ENCODE data around the gene FGF14.

The FGF14 gene

GRCh38 chr13:101858860-101859259 is 543.0 kb downstream of the FGF14 start:
- no peak overlapping the region for H3K9ac ChIP-seq (ENCODE audit: low read depth, low read length, poor library complexity)
- H3K79me1 ChIP-seq (ENCODE audit: low read depth, low read length): no peaks in the 10 kb centered on the region
- no peaks in the 10 kb centered on the region for H3K27me3 ChIP-seq (ENCODE audit: control insufficient read depth in 3 of 3, insufficient read depth in 3 of 3, low read depth in 1 of 3, low read length in 3 of 3)
- no peak overlapping the region for H2AFZ ChIP-seq (ENCODE audit: low read length)
- H3K4ac ChIP-seq (ENCODE audit: low read length): no peak overlapping the region
- H3K4me2 ChIP-seq (ENCODE audit: insufficient read depth, low read length, poor library complexity, severe bottlenecking): no peak overlapping the region
- no peak overlapping the region for H3K27ac ChIP-seq (replicated peaks; ENCODE audit: low read length)
- H2AK5ac ChIP-seq (ENCODE audit: low read depth, low read length): no peak overlapping the region
- no peaks in the 10 kb centered on the region for H3K9me3 ChIP-seq (replicated peaks in 1 of 2; ENCODE audit: control insufficient read depth in 2 of 2, insufficient read depth in 1 of 2, low read depth in 1 of 2, low read length in 2 of 2)
- H2BK12ac ChIP-seq (ENCODE audit: low read length): no peak overlapping the region
- no peak overlapping the region for H3K4me3 ChIP-seq (ENCODE audit: low read length in 2 of 2)
- H2BK120ac ChIP-seq (ENCODE audit: low read depth, low read length): no peak overlapping the region
- no peaks in the 10 kb centered on the region for H3K4me1 ChIP-seq (ENCODE audit: control insufficient read depth in 2 of 2, insufficient read depth in 1 of 2, low read depth in 1 of 2, low read length in 2 of 2)
- H3K14ac ChIP-seq (ENCODE audit: low read length): no peak overlapping the region
- H3K18ac ChIP-seq (ENCODE audit: low read length): no peak overlapping the region
- WGBS, 2 donors (ENCODE audit: extremely low coverage in 2 of 2, insufficient read length in 2 of 2, insufficient replicate concordance in 1 of 2): no CpG with 5 or more reads among the region's 5 CpGs
- no peaks in the 10 kb centered on the region for H3K36me3 ChIP-seq (replicated peaks in 1 of 2; ENCODE audit: control insufficient read depth in 2 of 2, insufficient read depth in 2 of 2, low read length in 2 of 2)
- DNase-seq (ENCODE audit: low spot score): no peak
- no peak overlapping the region for H2BK15ac ChIP-seq (ENCODE audit: low read length)
- H4K91ac ChIP-seq (ENCODE audit: low read depth, low read length, poor library complexity): no peak overlapping the region
- H4K8ac ChIP-seq (ENCODE audit: low read depth, low read length): no peak overlapping the region
- no peak overlapping the region for H3K23ac ChIP-seq (ENCODE audit: low read depth, low read length, poor library complexity)
- no peak overlapping the region for H2BK5ac ChIP-seq (ENCODE audit: low read length)

- Histone ChIP-seq H2BK15ac (ENCODE audit: low read length) (no peak overlapping the region), H3K27ac (replicated peaks; ENCODE audit: low read length) (no peak overlapping the region), H3K79me1 (ENCODE audit: low read depth, low read length) (no peaks in the 10 kb centered on the region), H2BK5ac (ENCODE audit: low read length) (no peak overlapping the region), H3K4me2 (ENCODE audit: insufficient read depth, low read length, poor library complexity, severe bottlenecking) (no peak overlapping the region), H2BK120ac (ENCODE audit: low read depth, low read length) (no peak overlapping the region), H3K4ac (ENCODE audit: low read length) (no peak overlapping the region), H3K14ac (ENCODE audit: low read length) (no peak overlapping the region), H4K91ac (ENCODE audit: low read depth, low read length, poor library complexity) (no peak overlapping the region), H2AFZ (ENCODE audit: low read length) (no peak overlapping the region), H3K23ac (ENCODE audit: low read depth, low read length, poor library complexity) (no peak overlapping the region), H3K4me1 (ENCODE audit: control insufficient read depth in 2 of 2, insufficient read depth in 1 of 2, low read depth in 1 of 2, low read length in 2 of 2) (peaks cover 2 to 6% of the 10 kb centered on the region in 2 donors), H3K36me3 (replicated peaks in 1 of 2; ENCODE audit: control insufficient read depth in 2 of 2, insufficient read depth in 2 of 2, low read length in 2 of 2) (no peaks in the 10 kb centered on the region), H3K9ac (ENCODE audit: low read depth, low read length, poor library complexity) (no peak overlapping the region), H3K18ac (ENCODE audit: low read length) (no peak overlapping the region), H3K4me3 (ENCODE audit: low read length in 2 of 2) (no peak overlapping the region), H4K8ac (ENCODE audit: low read depth, low read length) (no peak overlapping the region), H2AK5ac (ENCODE audit: low read depth, low read length) (no peak overlapping the region), H3K27me3 (ENCODE audit: control insufficient read depth in 3 of 3, insufficient read depth in 3 of 3, low read depth in 1 of 3, low read length in 3 of 3) (no peaks in the 10 kb centered on the region), H3K9me3 (replicated peaks in 1 of 2; ENCODE audit: control insufficient read depth in 2 of 2, insufficient read depth in 1 of 2, low read depth in 1 of 2, low read length in 2 of 2) (no peaks in the 10 kb centered on the region), H2BK12ac (ENCODE audit: low read length) (no peak overlapping the region)
- no peak for DNase-seq (ENCODE audit: low spot score)
- no CpG with 5 or more reads among the region's 4 CpGs for WGBS, 2 donors (ENCODE audit: extremely low coverage in 2 of 2, insufficient read length in 2 of 2, insufficient replicate concordance in 1 of 2)
These were observed 555.1 kb downstream of the FGF14 start for GRCh38 chr13:101846701-101847100.

GRCh38 chr13:101846249-101846648 is 555.6 kb downstream of the FGF14 start:
- H2BK120ac ChIP-seq (ENCODE audit: low read depth, low read length): no peak overlapping the region
- no peak overlapping the region for H2AFZ ChIP-seq (ENCODE audit: low read length)
- no peak overlapping the region for H3K4me3 ChIP-seq (ENCODE audit: low read length in 2 of 2)
- no peak overlapping the region for H3K23ac ChIP-seq (ENCODE audit: low read depth, low read length, poor library complexity)
- no peak overlapping the region for H3K4me2 ChIP-seq (ENCODE audit: insufficient read depth, low read length, poor library complexity, severe bottlenecking)
- no peak overlapping the region for H2BK12ac ChIP-seq (ENCODE audit: low read length)
- no peaks in the 10 kb centered on the region for H3K9me3 ChIP-seq (replicated peaks in 1 of 2; ENCODE audit: control insufficient read depth in 2 of 2, insufficient read depth in 1 of 2, low read depth in 1 of 2, low read length in 2 of 2)
- no peak for DNase-seq (ENCODE audit: low spot score)
- no peak overlapping the region for H3K27ac ChIP-seq (replicated peaks; ENCODE audit: low read length)
- H3K9ac ChIP-seq (ENCODE audit: low read depth, low read length, poor library complexity): no peak overlapping the region
- H3K14ac ChIP-seq (ENCODE audit: low read length): no peak overlapping the region
- H2BK15ac ChIP-seq (ENCODE audit: low read length): no peak overlapping the region
- no peak overlapping the region for H2AK5ac ChIP-seq (ENCODE audit: low read depth, low read length)
- H4K91ac ChIP-seq (ENCODE audit: low read depth, low read length, poor library complexity): no peak overlapping the region
- H3K36me3 ChIP-seq (replicated peaks in 1 of 2; ENCODE audit: control insufficient read depth in 2 of 2, insufficient read depth in 2 of 2, low read length in 2 of 2): no peaks in the 10 kb centered on the region
- H2BK5ac ChIP-seq (ENCODE audit: low read length): no peak overlapping the region
- no peak overlapping the region for H3K4ac ChIP-seq (ENCODE audit: low read length)
- H3K79me1 ChIP-seq (ENCODE audit: low read depth, low read length): no peaks in the 10 kb centered on the region
- H3K27me3 ChIP-seq (ENCODE audit: control insufficient read depth in 3 of 3, insufficient read depth in 3 of 3, low read depth in 1 of 3, low read length in 3 of 3): no peaks in the 10 kb centered on the region
- H3K18ac ChIP-seq (ENCODE audit: low read length): no peak overlapping the region
- WGBS, 2 donors (ENCODE audit: extremely low coverage in 2 of 2, insufficient read length in 2 of 2, insufficient replicate concordance in 1 of 2): no CpG with 5 or more reads among the region's 2 CpGs
- no peak overlapping the region for H4K8ac ChIP-seq (ENCODE audit: low read depth, low read length)
- H3K4me1 ChIP-seq (ENCODE audit: control insufficient read depth in 2 of 2, insufficient read depth in 1 of 2, low read depth in 1 of 2, low read length in 2 of 2): peaks cover 2 to 6% of the 10 kb centered on the region in 2 donors

- Histone ChIP-seq H2BK120ac (ENCODE audit: low read depth, low read length) (no peak overlapping the region), H3K4me1 (ENCODE audit: control insufficient read depth in 2 of 2, insufficient read depth in 1 of 2, low read depth in 1 of 2, low read length in 2 of 2) (peaks cover 2 to 6% of the 10 kb centered on the region in 2 donors), H2AK5ac (ENCODE audit: low read depth, low read length) (no peak overlapping the region), H3K9me3 (replicated peaks in 1 of 2; ENCODE audit: control insufficient read depth in 2 of 2, insufficient read depth in 1 of 2, low read depth in 1 of 2, low read length in 2 of 2) (no peaks in the 10 kb centered on the region), H3K79me1 (ENCODE audit: low read depth, low read length) (no peaks in the 10 kb centered on the region), H3K27ac (replicated peaks; ENCODE audit: low read length) (no peak overlapping the region), H3K9ac (ENCODE audit: low read depth, low read length, poor library complexity) (no peak overlapping the region), H3K27me3 (ENCODE audit: control insufficient read depth in 3 of 3, insufficient read depth in 3 of 3, low read depth in 1 of 3, low read length in 3 of 3) (no peaks in the 10 kb centered on the region), H4K8ac (ENCODE audit: low read depth, low read length) (no peak overlapping the region), H3K14ac (ENCODE audit: low read length) (no peak overlapping the region), H2BK12ac (ENCODE audit: low read length) (no peak overlapping the region), H2BK5ac (ENCODE audit: low read length) (no peak overlapping the region), H3K23ac (ENCODE audit: low read depth, low read length, poor library complexity) (no peak overlapping the region), H3K4ac (ENCODE audit: low read length) (no peak overlapping the region), H4K91ac (ENCODE audit: low read depth, low read length, poor library complexity) (no peak overlapping the region), H3K4me2 (ENCODE audit: insufficient read depth, low read length, poor library complexity, severe bottlenecking) (no peak overlapping the region), H3K18ac (ENCODE audit: low read length) (no peak overlapping the region), H2AFZ (ENCODE audit: low read length) (no peak overlapping the region), H2BK15ac (ENCODE audit: low read length) (no peak overlapping the region), H3K4me3 (ENCODE audit: low read length in 2 of 2) (no peak overlapping the region), H3K36me3 (replicated peaks in 1 of 2; ENCODE audit: control insufficient read depth in 2 of 2, insufficient read depth in 2 of 2, low read length in 2 of 2) (no peaks in the 10 kb centered on the region)
- no CpG with 5 or more reads among the region's 4 CpGs for WGBS, 2 donors (ENCODE audit: extremely low coverage in 2 of 2, insufficient read length in 2 of 2, insufficient replicate concordance in 1 of 2)
- no peak for DNase-seq (ENCODE audit: low spot score)
These were observed 556.4 kb downstream of the FGF14 start for GRCh38 chr13:101845245-101846020.

Data from neuronal stem cell (in vitro differentiated cells).